Measurements from ENCODE around the gene RTL9. TPM values are rescaled to one million over a fixed set of nuclear protein-coding genes. Genes with fewer than 3 reads are reported as not detected.

RTL9 gene
- total RNA-seq, 1 donor from 2014 or later = not detected

DNA sequence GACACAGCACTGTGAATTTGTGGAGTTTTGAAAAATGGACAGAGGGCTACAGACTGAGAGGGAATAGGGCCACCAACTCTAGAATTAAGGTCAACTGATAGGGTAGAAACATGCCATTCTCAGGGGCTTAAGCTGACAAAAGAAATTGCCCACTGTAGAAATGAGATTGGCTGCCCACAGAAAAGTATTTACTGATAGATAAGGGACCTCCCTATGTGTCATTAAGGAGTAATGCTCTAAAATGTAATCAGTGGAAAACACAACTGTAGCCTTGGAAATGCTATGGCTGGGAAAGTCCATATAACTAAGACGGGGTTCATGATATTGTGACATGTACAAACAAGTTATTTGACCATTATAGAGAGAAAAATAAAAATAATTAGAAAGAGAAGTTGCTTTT is 4.6 kb downstream of the RTL9 start:
- Histone ChIP-seq H3K27ac (no peak overlapping the region), H3K4me1 (no peaks in the 10 kb centered on the region), H3K27me3 (no peaks in the 10 kb centered on the region), H3K4me3 (no peak overlapping the region), H3K9me3 (no peaks in the 10 kb centered on the region), H3K36me3 (no peaks in the 10 kb centered on the region)
- TF ChIP-seq, protein P1, sequence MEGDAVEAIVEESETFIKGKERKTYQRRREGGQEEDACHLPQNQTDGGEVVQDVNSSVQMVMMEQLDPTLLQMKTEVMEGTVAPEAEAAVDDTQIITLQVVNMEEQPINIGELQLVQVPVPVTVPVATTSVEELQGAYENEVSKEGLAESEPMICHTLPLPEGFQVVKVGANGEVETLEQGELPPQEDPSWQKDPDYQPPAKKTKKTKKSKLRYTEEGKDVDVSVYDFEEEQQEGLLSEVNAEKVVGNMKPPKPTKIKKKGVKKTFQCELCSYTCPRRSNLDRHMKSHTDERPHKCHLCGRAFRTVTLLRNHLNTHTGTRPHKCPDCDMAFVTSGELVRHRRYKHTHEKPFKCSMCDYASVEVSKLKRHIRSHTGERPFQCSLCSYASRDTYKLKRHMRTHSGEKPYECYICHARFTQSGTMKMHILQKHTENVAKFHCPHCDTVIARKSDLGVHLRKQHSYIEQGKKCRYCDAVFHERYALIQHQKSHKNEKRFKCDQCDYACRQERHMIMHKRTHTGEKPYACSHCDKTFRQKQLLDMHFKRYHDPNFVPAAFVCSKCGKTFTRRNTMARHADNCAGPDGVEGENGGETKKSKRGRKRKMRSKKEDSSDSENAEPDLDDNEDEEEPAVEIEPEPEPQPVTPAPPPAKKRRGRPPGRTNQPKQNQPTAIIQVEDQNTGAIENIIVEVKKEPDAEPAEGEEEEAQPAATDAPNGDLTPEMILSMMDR (IDR thresholded peaks at IDR 0.05) = no peak
- DNase-seq (ENCODE audit: low spot score in 2 of 2) = no peak
- intact Hi-C loops (cut with DNase I) = no loop called here

DNA sequence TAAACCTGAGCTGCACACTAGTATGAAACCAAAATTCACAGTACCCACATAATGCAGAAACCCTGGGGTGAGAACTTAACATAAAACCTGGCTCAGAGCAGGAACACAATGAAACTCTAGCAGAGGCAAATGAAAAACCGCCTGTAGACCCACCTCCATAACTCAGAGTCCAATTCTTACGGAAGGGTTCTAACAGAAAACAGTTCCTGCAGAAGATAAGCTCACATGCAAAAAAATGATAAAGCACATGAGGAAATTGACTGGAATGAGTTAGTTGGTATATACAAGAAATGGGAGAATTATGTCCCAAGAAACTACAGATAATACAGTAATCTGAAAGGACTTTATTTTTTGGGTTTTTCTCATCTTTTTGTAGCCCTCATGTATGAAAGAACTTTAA is 14.7 kb downstream of the RTL9 start:
- H3K27ac ChIP-seq = no peak overlapping the region
- H3K4me3 ChIP-seq = no peak overlapping the region
- H3K4me1 ChIP-seq = no peaks in the 10 kb centered on the region
- no peaks in the 10 kb centered on the region for H3K9me3 ChIP-seq
- no peak for DNase-seq (ENCODE audit: low spot score in 2 of 2)
- no peaks in the 10 kb centered on the region for H3K27me3 ChIP-seq
- intact Hi-C loops (cut with DNase I) = no loop called here
- TF ChIP-seq, protein P1 (IDR thresholded peaks at IDR 0.05) = no peak
- no peaks in the 10 kb centered on the region for H3K36me3 ChIP-seq

DNA sequence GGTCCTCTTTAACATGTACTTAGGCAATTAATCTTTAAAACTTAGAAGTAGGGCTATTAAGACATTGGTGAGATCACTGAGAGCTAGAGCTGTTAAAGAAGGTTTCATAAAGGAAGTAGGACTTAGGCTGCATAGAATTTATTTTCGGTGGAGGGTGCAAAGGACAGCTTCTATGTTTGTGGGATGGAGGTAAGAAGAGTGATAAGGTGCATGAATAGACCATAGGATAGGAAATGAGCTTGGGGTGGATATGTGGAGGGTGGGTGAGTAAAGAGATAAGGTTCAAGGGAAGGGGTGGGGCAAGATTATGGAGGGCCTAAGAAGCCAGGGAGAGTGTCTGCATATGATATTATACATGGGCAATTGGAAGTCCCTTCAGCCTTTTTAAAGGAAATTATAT is 15.9 kb downstream of the RTL9 start:
- Histone ChIP-seq H3K9me3 (no peaks in the 10 kb centered on the region), H3K4me3 (no peak overlapping the region), H3K4me1 (no peaks in the 10 kb centered on the region), H3K36me3 (no peaks in the 10 kb centered on the region), H3K27me3 (no peaks in the 10 kb centered on the region), H3K27ac (no peak overlapping the region)
- intact Hi-C loops (cut with DNase I) = no loop called here
- DNase-seq (ENCODE audit: low spot score in 2 of 2) = no peak
- TF ChIP-seq, protein P1 (IDR thresholded peaks at IDR 0.05) = no peak

DNA sequence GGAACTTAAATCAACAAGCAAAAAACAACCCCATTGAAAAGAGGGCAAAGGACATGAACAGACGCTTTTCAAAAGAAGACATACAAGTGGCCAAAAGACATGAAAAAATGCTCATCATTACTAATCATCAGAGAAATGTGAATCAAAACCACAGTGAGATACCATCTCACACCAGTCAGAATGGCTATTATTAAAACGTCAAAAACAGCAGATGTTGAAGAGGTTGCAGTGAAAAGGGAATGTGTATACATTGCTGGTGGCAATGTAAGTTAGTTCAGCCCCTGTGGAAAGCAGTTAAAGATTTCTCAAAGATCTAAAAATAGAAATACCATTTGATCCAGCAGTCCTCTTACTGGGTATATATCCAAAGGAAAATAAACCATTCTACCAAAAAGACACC is 22.6 kb downstream of the RTL9 start:
- DNase-seq (ENCODE audit: low spot score in 2 of 2) = no peak
- intact Hi-C loops (cut with DNase I) = no loop called here

DNA sequence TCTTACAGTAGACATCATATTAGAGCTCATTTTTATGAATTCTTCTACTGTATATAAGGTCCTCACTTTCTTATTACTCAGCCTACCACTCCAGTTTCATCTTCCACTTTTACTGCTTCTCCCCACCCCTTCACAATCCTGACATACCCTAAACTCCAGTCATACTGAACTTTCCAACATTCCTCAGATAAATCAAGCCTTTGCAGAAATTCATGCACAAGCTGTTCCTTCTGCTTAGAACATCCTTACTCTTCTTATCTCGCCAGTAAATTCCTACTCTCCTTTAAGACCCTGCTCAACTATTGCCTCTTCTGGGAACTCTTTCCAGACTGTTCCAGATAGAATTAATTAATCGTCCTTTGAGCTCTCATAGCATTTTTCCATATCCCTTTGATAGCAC is 24.8 kb downstream of the RTL9 start:
- no peak for DNase-seq (ENCODE audit: low spot score in 2 of 2)
- H3K4me1 ChIP-seq = no peaks in the 10 kb centered on the region

More for the DNA sequence above, 22.6 kb downstream of the RTL9 start:
- no peaks in the 10 kb centered on the region for H3K9me3 ChIP-seq
- no peak overlapping the region for H3K27ac ChIP-seq
- TF ChIP-seq, protein P1 (IDR thresholded peaks at IDR 0.05) = no peak
- H3K4me1 ChIP-seq = no peaks in the 10 kb centered on the region
- H3K4me3 ChIP-seq = no peak overlapping the region
- H3K27me3 ChIP-seq = no peaks in the 10 kb centered on the region
- no peaks in the 10 kb centered on the region for H3K36me3 ChIP-seq

More for the DNA sequence above, 24.8 kb downstream of the RTL9 start:
- no peaks in the 10 kb centered on the region for H3K9me3 ChIP-seq
- intact Hi-C loops (cut with DNase I) = no loop called here
- no peak overlapping the region for H3K27ac ChIP-seq
- no peaks in the 10 kb centered on the region for H3K27me3 ChIP-seq
- no peaks in the 10 kb centered on the region for H3K36me3 ChIP-seq
- TF ChIP-seq, protein P1 (IDR thresholded peaks at IDR 0.05) = no peak
- no peak overlapping the region for H3K4me3 ChIP-seq
